Heart left ventricle (tissue), 13 donors: ENCODE measurements around the gene ZNF740.

Experiments
- POLR2A ChIP-seq, 2 donors: fragments of 450-650 bp; IDR thresholded peaks; one replicate each; pipeline ENCODE4 v1.6.1; 2017; ENCODE audit warnings: antibody characterized with exemption in 2 of 2, mild to moderate bottlenecking in 2 of 2, moderate library complexity in 2 of 2
- TF ChIP-seq, protein P1 (sequence below), 12 donors: fragments of 200-600 bp; sonication (generic) in 4 of 12; IDR thresholded peaks; one replicate each; pipeline versions ENCODE4 v1.5.0 to v1.8.0; 2018 to 2022; ENCODE audit warnings: antibody characterized with exemption in 12 of 12, mild to moderate bottlenecking in 5 of 12
- donor health status: ischemic (EF 13 %, LVEDD 7.1; RV severe dilation, severe dysfunction).
- donor health status: DM: no; HTN: yes; CAD: no.
- donor health status: DM: no; HTN: no; CAD: no.
- donor health status: ischemic (EF 25% LVEDD 6.9; RV normal size, moderate dysfunction).
- donor health status: ischemic (EF 25% LVEDD 5.7; RV mildly dilated, moderate dysfunction).
- donor health status: ischemic (EF 35%, LVEDD 5.7; RV mildly dilated, moderate dysfunction).
- donor health status: nonischemic (EF 11% LVEDD 7.7; RV severe dilation, severe dysfunction).
- donor health status: DM: yes; HTN: yes; CAD: no.
- donor health status: PGD.
- donor health status: ischemic (EF 29% LVEDD 5.4; RV normal size, mild dysfunction).
- donor health status: nonischemic (EF 23%, LVEDD 6.1; RV moderate dilation, normal function).

DNA sequence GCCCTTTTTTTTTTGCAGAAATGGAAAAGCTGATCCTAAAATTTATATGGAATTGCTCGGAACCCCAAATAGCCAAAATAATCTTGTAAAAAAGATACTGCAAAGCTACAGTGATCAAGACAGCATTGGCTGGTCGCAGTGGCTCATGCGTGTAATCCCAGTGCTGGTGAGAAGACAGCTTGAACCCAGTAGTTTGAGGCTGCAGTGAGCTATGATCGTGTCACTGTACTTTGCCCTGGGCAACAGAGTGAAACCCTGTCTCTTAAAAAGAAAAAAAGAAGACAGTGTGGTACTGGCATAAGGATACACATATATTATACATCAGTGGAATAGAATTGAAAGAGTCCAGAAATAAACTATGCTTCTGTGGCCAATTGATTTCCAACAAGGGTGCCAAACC is 21.1 kb downstream of the ZNF740 start:
- TF ChIP-seq, protein P1, sequence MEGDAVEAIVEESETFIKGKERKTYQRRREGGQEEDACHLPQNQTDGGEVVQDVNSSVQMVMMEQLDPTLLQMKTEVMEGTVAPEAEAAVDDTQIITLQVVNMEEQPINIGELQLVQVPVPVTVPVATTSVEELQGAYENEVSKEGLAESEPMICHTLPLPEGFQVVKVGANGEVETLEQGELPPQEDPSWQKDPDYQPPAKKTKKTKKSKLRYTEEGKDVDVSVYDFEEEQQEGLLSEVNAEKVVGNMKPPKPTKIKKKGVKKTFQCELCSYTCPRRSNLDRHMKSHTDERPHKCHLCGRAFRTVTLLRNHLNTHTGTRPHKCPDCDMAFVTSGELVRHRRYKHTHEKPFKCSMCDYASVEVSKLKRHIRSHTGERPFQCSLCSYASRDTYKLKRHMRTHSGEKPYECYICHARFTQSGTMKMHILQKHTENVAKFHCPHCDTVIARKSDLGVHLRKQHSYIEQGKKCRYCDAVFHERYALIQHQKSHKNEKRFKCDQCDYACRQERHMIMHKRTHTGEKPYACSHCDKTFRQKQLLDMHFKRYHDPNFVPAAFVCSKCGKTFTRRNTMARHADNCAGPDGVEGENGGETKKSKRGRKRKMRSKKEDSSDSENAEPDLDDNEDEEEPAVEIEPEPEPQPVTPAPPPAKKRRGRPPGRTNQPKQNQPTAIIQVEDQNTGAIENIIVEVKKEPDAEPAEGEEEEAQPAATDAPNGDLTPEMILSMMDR (IDR thresholded peaks at IDR 0.05) = no peak
- no peak for TF ChIP-seq POLR2A (IDR thresholded peaks at IDR 0.05)
